GM19035 (cell line): Measurements from ENCODE around the gene DLG4.

Experiments
- ATAC-seq: cut with Tn5 transposase; IDR thresholded peaks from one replicate; pipeline ENCODE4 v1.9.1; 2021; ENCODE audit not compliant: unreplicated experiment

DLG4 gene

GRCh38 chr17:7233701-7234082 lies 14.1 kb upstream of the DLG4 start:
- ATAC-seq, result no peak

GRCh38 chr17:7232114-7232513 lies 12.5 kb upstream of the DLG4 start:
- no peak for ATAC-seq

- ATAC-seq, result no peak
These were observed 9.9 kb upstream of the DLG4 start for GRCh38 chr17:7229504-7229903.

GRCh38 chr17:7228920-7229319 lies 9.3 kb upstream of the DLG4 start:
- ATAC-seq, result no peak

GRCh38 chr17:7226721-7227710 lies 7.4 kb upstream of the DLG4 start:
- ATAC-seq, result no peak

GRCh38 chr17:7225711-7226331 lies 6.2 kb upstream of the DLG4 start:
- ATAC-seq, result no peak

- no peak for ATAC-seq
These were observed 5.0 kb upstream of the DLG4 start for GRCh38 chr17:7224661-7225111.

- no peak for ATAC-seq
These were observed 4.5 kb upstream of the DLG4 start for GRCh38 chr17:7224110-7224509.

GRCh38 chr17:7223375-7223774 lies 3.7 kb upstream of the DLG4 start:
- no peak for ATAC-seq

- no peak for ATAC-seq
These were observed 3.3 kb upstream of the DLG4 start for GRCh38 chr17:7222972-7223292.

- ATAC-seq, result no peak
These were observed 2.7 kb upstream of the DLG4 start for GRCh38 chr17:7222093-7222971.

- ATAC-seq, result no peak
These were observed 1.8 kb upstream of the DLG4 start for GRCh38 chr17:7221278-7222092.

GRCh38 chr17:7220593-7221277 lies 1.1 kb upstream of the DLG4 start:
- no peak for ATAC-seq

- ATAC-seq, result no peak
These were observed 316 bp downstream of the DLG4 start for GRCh38 chr17:7219229-7219811.

- ATAC-seq, result no peak
These were observed 878 bp downstream of the DLG4 start for GRCh38 chr17:7218758-7219157.

GRCh38 chr17:7218166-7218565 lies 1.5 kb downstream of the DLG4 start:
- ATAC-seq, result no peak

GRCh38 chr17:7217113-7217987 lies 2.3 kb downstream of the DLG4 start:
- ATAC-seq, result no peak

- ATAC-seq, result no peak
These were observed 3.2 kb downstream of the DLG4 start for GRCh38 chr17:7216242-7217112.
